HepG2 (cell line): ENCODE measurements around the gene ITGB1. TPM values are rescaled to one million over a fixed set of nuclear protein-coding genes. Genes with fewer than 3 reads are reported as not detected.

Experiments used
- ATAC-seq: fragments of 200-7000 bp; cut with Tn5 transposase; 3 replicates; pipeline ENCODE4 v1.9.1; 2020; ENCODE audit warnings: mild to moderate bottlenecking, moderate library complexity
- BruUV-seq: library from RNA; stranded (reverse); fragments of 400-500 nt; replicated peaks from 2 replicates; lab custom pipeline; 2021; lab: Mats Ljungman, UMichigan
- CTCF ChIA-PET: fragments of 300-600 bp; formaldehyde crosslinking; extraction: SDS; loops from one replicate; lab custom pipeline; 2021; ENCODE audit warnings: low total read pairs, inconsistent platforms, low intra/inter-chr PET ratio; lab: Yijun Ruan, JAX
- POLR2A ChIA-PET: fragments of 350-600 bp; sonication (Branson Sonifier 250); formaldehyde crosslinking; loops from one replicate; lab custom pipeline; 2020; ENCODE audit warnings: antibody characterized with exemption, inconsistent platforms; lab: Yijun Ruan, JAX
- DNase-seq: peaks from one replicate; pipeline ENCODE4 v3.0.0-alpha.2; 2015; ENCODE audit warnings: low spot score
- FAIRE-seq: peaks from 3 replicates; lab custom pipeline; 2011; peaks lifted over from hg19 to GRCh38; lab: Jason Lieb, UNC
- H2AFZ ChIP-seq: one replicate; pipeline ENCODE4 v1.6.1; 2011; ENCODE audit warnings: low read length, inconsistent platforms
- H3K27ac ChIP-seq: fragments of 300-600 bp; 3 replicates; pipeline ENCODE4 v1.8.0; 2011; ENCODE audit warnings: mixed run types, mild to moderate bottlenecking, mixed read lengths, low read length, inconsistent platforms; ENCODE audit not compliant: insufficient read depth; ENCODE audit errors: extremely low read length
- H3K27me3 ChIP-seq, 2 experiments: fragments of 200-600 bp in 1 of 2; 2 replicates in 1 of 2; 3 replicates in 1 of 2; pipeline versions ENCODE4 v1.6.0 to v1.8.0; 2011; ENCODE audit warnings: low read length in 2 of 2, mild to moderate bottlenecking in 2 of 2, moderate library complexity in 2 of 2, inconsistent platforms in 1 of 2; ENCODE audit not compliant: insufficient read depth in 2 of 2, control insufficient read depth in 1 of 2
- H3K36me3 ChIP-seq, 2 experiments: fragments of 200-600 bp in 1 of 2; replicated peaks in 1 of 2; 2 replicates in 1 of 2; 3 replicates in 1 of 2; pipeline versions ENCODE4 v1.5.1 to v1.8.0; 2011; ENCODE audit warnings: low read length in 2 of 2, inconsistent platforms in 1 of 2; ENCODE audit not compliant: insufficient read depth in 2 of 2, control insufficient read depth in 1 of 2
- H3K4me1 ChIP-seq: 2 replicates; pipeline ENCODE4 v1.5.1; 2012; ENCODE audit warnings: low read length, inconsistent platforms; ENCODE audit not compliant: insufficient read depth
- H3K4me2 ChIP-seq: 2 replicates; pipeline ENCODE4 v1.6.0; 2011; ENCODE audit warnings: low read depth, low read length, inconsistent platforms
- H3K4me3 ChIP-seq, 3 experiments: fragments of 200-600 bp in 1 of 3; sonication (generic), shearing (Covaris generic) in 1 of 3; replicated peaks in 1 of 3; 2 replicates each; pipeline ENCODE4 v1.5.1; 2011 to 2016; ENCODE audit warnings: low read length in 3 of 3, inconsistent platforms in 2 of 3, low read depth in 2 of 3, mild to moderate bottlenecking in 2 of 3, control low read depth in 1 of 3, mixed read lengths in 1 of 3; ENCODE audit not compliant: insufficient read depth in 1 of 3
- H3K79me2 ChIP-seq: one replicate; pipeline ENCODE4 v1.6.1; 2011; ENCODE audit warnings: low read length, inconsistent platforms; ENCODE audit not compliant: insufficient read depth
- H3K9ac ChIP-seq: 2 replicates; pipeline ENCODE4 v1.6.0; 2011; ENCODE audit warnings: mild to moderate bottlenecking, low read depth, low read length, inconsistent platforms; ENCODE audit not compliant: insufficient read depth
- H3K9me3 ChIP-seq: 2 replicates; pipeline ENCODE4 v1.5.1; 2012; ENCODE audit warnings: mild to moderate bottlenecking, low read length
- H4K20me1 ChIP-seq: 2 replicates; pipeline ENCODE4 v1.6.0; 2011; ENCODE audit warnings: inconsistent platforms, mild to moderate bottlenecking, low read length, moderate library complexity; ENCODE audit not compliant: insufficient read depth
- ARID2 ChIP-seq: sonication (generic); formaldehyde crosslinking; IDR thresholded peaks from 2 replicates; pipeline ENCODE4 v1.8.1; 2022; ENCODE audit warnings: mild to moderate bottlenecking, missing genetic modification reagents, borderline replicate concordance
- NR2F6 ChIP-seq, 2 experiments: IDR thresholded peaks; 2 replicates each; pipeline ENCODE4 v1.6.1; 2016; ENCODE audit warnings: antibody characterized with exemption in 1 of 2, mild to moderate bottlenecking in 1 of 2
- PCBP2 ChIP-seq: fragments of 200-400 bp; formaldehyde crosslinking; optimal IDR thresholded peaks from 2 replicates; pipeline ENCODE3; 2018; ENCODE audit warnings: low read length, low read depth; ENCODE audit not compliant: poor library complexity, severe bottlenecking
- RARA ChIP-seq: IDR thresholded peaks from 2 replicates; pipeline ENCODE4 v1.6.1; 2016; ENCODE audit warnings: missing genetic modification reagents, missing compliant biosample characterization
- ZNF121 ChIP-seq: sonication (generic); formaldehyde crosslinking; IDR thresholded peaks from 2 replicates; pipeline ENCODE4 v1.5.0; 2020; ENCODE audit warnings: mild to moderate bottlenecking, missing genetic modification reagents
- ZNF431 ChIP-seq: sonication (generic); formaldehyde crosslinking; IDR thresholded peaks from 2 replicates; pipeline ENCODE4 v1.9.0; 2022; ENCODE audit warnings: missing genetic modification reagents, low read depth, mild to moderate bottlenecking, borderline replicate concordance
- WGBS: methylation state at CpG from one replicate; pipeline ENCODE4 v1.1.6; 2017; ENCODE audit warnings: low lambda C conversion rate; 5-methylcytosine and 5-hydroxymethylcytosine counted together
- in situ Hi-C: cut with HindIII; loops from 2 replicates; pipeline ENCODE4 v1.10.0; 2017; ENCODE audit warnings: low pct_unique_long_range_greater_than_20kb; ENCODE audit not compliant: extremely low pct_ligation_motif_present
- intact Hi-C: fragments of 100-400 bp; cut with micrococcal nuclease; formaldehyde crosslinking; loops from one replicate; pipeline ENCODE4 v1.10.0; 2022; ENCODE audit not compliant: unreplicated experiment
- polyA plus RNA-seq, 8 experiments: library from polyadenylated mRNA; depleted of rRNA in 3 of 8; stranded (reverse) in 7 of 8; unstranded in 1 of 8; fragments of >200 nt; fragmentation: Illumina TruSeq in 4 of 8; extraction: Trizol in 4 of 8; gene quantifications; 2 replicates each; pipeline versions ENCODE4 v1.2.1 to v1.2.3, GENCODE V29; 2011 to 2016; ENCODE audit warnings: low read depth in 4 of 8, missing spikeins in 1 of 8, mixed read lengths in 1 of 8; ENCODE audit not compliant: insufficient read depth in 1 of 8
- total RNA-seq, 5 experiments: library from RNA; depleted of rRNA; stranded (reverse); fragments of >200 nt; fragmentation: Illumina TruSeq; extraction: Trizol; gene quantifications; 2 replicates each; pipeline ENCODE4 v1.2.3, GENCODE V29; 2016; ENCODE audit warnings: low read depth in 1 of 5
- TF ChIP-seq, protein P1 (sequence below): sonication (generic); formaldehyde crosslinking; conservative IDR thresholded peaks from 2 replicates; pipeline ENCODE4 v1.8.1; 2023; ENCODE audit warnings: missing genetic modification reagents
- TF ChIP-seq, protein P2 (sequence below): sonication (generic); formaldehyde crosslinking; IDR thresholded peaks from 2 replicates; pipeline ENCODE4 v1.5.1; 2020; ENCODE audit warnings: mild to moderate bottlenecking, missing genetic modification reagents
- TF ChIP-seq, protein P3 (sequence below): sonication (generic); formaldehyde crosslinking; IDR thresholded peaks from 2 replicates; pipeline ENCODE4 v1.8.1; 2022; ENCODE audit warnings: low read depth, mild to moderate bottlenecking, missing genetic modification reagents

ITGB1 gene
- total and polyA plus RNA-seq, 2 of the 13 experiments (the other 11 are each of a cell fraction or from before 2014, with no cell fraction given): 190 to 204 TPM

GRCh38 chr10:32961343-32961894 is 3.4 kb upstream of the ITGB1 start:
- TF ChIP-seq, protein P1, sequence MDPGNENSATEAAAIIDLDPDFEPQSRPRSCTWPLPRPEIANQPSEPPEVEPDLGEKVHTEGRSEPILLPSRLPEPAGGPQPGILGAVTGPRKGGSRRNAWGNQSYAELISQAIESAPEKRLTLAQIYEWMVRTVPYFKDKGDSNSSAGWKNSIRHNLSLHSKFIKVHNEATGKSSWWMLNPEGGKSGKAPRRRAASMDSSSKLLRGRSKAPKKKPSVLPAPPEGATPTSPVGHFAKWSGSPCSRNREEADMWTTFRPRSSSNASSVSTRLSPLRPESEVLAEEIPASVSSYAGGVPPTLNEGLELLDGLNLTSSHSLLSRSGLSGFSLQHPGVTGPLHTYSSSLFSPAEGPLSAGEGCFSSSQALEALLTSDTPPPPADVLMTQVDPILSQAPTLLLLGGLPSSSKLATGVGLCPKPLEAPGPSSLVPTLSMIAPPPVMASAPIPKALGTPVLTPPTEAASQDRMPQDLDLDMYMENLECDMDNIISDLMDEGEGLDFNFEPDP (CRISPR knock-in tag): no peak
- TF ChIP-seq ZNF121 (CRISPR knock-in tag): peak; percentile 77
- intact Hi-C loops: no loop called here
- WGBS: 98% methylated on average over 5 of the region's 5 CpGs
- H4K20me1 ChIP-seq: peaks cover 9% of the 10 kb centered on the region
- POLR2A ChIA-PET: no interaction called here
- in situ Hi-C loops: no loop called here
- H3K27me3 ChIP-seq: no peaks in the 10 kb centered on the region; a peak in 1 of 5 replicates
- H3K36me3 ChIP-seq: no peaks in the 10 kb centered on the region
- H3K9ac ChIP-seq: no peak overlapping the region
- no peak overlapping the region for H3K4me3 ChIP-seq
- no peak overlapping the region for H3K27ac ChIP-seq
- no TSS peak for BruUV-seq
- CTCF ChIA-PET: no interaction called here
- FAIRE-seq (no peak), DNase-seq (no peak), ATAC-seq (no peak)
- H2AFZ ChIP-seq: no peak overlapping the region
- H3K4me2 ChIP-seq: no peak overlapping the region
- no peaks in the 10 kb centered on the region for H3K9me3 ChIP-seq
- H3K79me2 ChIP-seq: peaks cover 33% of the 10 kb centered on the region
- H3K4me1 ChIP-seq: peaks cover 28% of the 10 kb centered on the region

DNA sequence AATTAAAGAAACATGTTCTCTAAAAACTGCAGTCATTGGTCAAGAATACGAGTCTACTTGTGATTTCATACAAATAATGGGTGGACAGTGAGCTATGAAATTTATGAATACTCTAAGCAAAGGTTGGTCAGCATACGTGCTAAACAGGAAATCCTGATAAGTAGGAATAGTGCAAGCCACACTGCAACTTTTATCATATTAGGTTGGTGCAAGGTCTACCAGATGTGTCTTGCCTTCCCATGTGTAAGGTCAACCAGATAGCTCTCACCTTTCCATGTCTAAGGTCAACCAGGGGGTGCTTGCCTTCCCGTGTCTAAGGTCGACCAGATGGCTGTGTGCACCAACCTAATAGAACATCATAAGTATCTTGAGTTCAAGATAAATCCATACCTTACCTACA is 2.0 kb upstream of the ITGB1 start:
- no peak for FAIRE-seq
- no peak for DNase-seq
- no TSS peak for BruUV-seq

More for the DNA sequence above, 2.0 kb upstream of the ITGB1 start:
- 0 out of 2 replicates have a peak, but pooled peaks have one; percentile 18 for TF ChIP-seq NR2F6 (IDR thresholded peaks at IDR 0.05)
- TF ChIP-seq NR2F6 (CRISPR knock-in tag; IDR thresholded peaks at IDR 0.05): no peak
- peak; percentile 53; the same call in 1 of the 2 replicates for TF ChIP-seq RARA
- TF ChIP-seq ZNF431 (CRISPR knock-in tag): no peak
- TF ChIP-seq, protein P2, sequence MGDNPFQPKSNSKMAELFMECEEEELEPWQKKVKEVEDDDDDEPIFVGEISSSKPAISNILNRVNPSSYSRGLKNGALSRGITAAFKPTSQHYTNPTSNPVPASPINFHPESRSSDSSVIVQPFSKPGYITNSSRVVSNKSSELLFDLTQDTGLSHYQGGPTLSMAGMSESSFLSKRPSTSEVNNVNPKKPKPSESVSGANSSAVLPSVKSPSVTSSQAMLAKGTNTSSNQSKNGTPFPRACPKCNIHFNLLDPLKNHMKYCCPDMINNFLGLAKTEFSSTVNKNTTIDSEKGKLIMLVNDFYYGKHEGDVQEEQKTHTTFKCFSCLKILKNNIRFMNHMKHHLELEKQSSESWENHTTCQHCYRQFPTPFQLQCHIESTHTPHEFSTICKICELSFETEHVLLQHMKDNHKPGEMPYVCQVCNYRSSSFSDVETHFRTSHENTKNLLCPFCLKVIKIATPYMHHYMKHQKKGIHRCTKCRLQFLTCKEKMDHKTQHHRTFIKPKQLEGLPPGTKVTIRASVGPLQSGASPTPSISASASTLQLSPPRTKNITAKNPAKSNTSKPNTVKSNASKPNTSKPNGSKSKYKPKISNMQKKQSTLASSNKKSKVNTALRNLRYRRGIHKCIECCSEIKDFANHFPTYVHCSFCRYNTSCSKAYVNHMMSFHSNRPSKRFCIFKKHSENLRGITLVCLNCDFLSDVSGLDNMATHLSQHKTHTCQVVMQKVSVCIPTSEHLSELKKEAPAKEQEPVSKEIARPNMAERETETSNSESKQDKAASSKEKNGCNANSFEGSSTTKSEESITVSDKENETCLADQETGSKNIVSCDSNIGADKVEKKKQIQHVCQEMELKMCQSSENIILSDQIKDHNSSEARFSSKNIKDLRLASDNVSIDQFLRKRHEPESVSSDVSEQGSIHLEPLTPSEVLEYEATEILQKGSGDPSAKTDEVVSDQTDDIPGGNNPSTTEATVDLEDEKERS (CRISPR knock-in tag): no peak
- TF ChIP-seq PCBP2: no peak
- TF ChIP-seq, protein P3, sequence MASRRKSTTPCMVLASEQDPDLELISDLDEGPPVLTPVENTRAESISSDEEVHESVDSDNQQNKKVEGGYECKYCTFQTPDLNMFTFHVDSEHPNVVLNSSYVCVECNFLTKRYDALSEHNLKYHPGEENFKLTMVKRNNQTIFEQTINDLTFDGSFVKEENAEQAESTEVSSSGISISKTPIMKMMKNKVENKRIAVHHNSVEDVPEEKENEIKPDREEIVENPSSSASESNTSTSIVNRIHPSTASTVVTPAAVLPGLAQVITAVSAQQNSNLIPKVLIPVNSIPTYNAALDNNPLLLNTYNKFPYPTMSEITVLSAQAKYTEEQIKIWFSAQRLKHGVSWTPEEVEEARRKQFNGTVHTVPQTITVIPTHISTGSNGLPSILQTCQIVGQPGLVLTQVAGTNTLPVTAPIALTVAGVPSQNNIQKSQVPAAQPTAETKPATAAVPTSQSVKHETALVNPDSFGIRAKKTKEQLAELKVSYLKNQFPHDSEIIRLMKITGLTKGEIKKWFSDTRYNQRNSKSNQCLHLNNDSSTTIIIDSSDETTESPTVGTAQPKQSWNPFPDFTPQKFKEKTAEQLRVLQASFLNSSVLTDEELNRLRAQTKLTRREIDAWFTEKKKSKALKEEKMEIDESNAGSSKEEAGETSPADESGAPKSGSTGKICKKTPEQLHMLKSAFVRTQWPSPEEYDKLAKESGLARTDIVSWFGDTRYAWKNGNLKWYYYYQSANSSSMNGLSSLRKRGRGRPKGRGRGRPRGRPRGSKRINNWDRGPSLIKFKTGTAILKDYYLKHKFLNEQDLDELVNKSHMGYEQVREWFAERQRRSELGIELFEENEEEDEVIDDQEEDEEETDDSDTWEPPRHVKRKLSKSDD (CRISPR knock-in tag): no peak
- TF ChIP-seq ARID2 (CRISPR knock-in tag): no peak
- 82% methylated on average over 4 of the region's 4 CpGs for WGBS
- CTCF ChIA-PET: no interaction called here
- H3K79me2 ChIP-seq: peaks cover 47% of the 10 kb centered on the region
- peak overlapping the region in 2 of 3 experiments; percentile 81 to 95; a peak in 1 of 6 replicates for H3K4me3 ChIP-seq
- peak overlapping the region; percentile 96 for H3K27ac ChIP-seq
- peaks cover 19% of the 10 kb centered on the region for H4K20me1 ChIP-seq
- no peaks in the 10 kb centered on the region for H3K9me3 ChIP-seq
- peak overlapping the region; percentile 87 for H3K4me2 ChIP-seq
- H3K9ac ChIP-seq: peak overlapping the region; percentile 99; the same call in 1 of the 2 replicates
- POLR2A ChIA-PET: interaction anchor here (1.4 to 2.0 kb wide), 4 partner anchors 11 to 25 kb away, joined by 7 to 14 read pairs (median 10); no protein-coding TSS in a partner anchor
- H3K36me3 ChIP-seq: no peaks in the 10 kb centered on the region
- no peak overlapping the region for H2AFZ ChIP-seq
- in situ Hi-C loops (no loop called here), intact Hi-C loops (no loop called here)
- no peaks in the 10 kb centered on the region; a peak in 1 of 5 replicates for H3K27me3 ChIP-seq
- H3K4me1 ChIP-seq: peaks cover 39% of the 10 kb centered on the region
- ATAC-seq: no peak
